ENCODE results near the gene TACSTD2.
"Not testable (repeated sequence)": the region's sequence is repeated elsewhere in the genome, so short reads cannot be mapped to it uniquely, and the experiment has no call there.

TACSTD2 gene

DNA sequence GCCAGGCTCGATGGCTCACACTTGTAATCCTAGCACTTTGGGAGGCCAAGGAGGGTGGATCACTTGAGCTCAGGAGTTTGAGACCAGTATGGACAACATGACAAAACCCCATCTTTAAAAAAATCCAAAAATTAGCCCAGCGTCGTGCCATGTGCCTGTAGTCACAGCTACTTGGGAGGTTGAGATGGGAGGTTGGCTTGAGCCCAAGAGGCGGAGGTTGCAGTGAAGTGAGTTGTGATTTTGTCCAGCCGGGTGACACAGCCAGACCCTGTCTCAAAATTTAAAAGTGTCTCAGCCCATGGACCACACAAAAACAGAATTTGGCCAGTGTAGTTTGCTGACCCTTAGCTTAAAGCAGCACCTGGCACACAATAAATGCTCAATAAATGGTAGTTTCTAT lies 11.3 kb upstream of the TACSTD2 start:
- DNase-seq = no peak
- intact Hi-C loops (cut with DNase I) = no loop called here

DNA sequence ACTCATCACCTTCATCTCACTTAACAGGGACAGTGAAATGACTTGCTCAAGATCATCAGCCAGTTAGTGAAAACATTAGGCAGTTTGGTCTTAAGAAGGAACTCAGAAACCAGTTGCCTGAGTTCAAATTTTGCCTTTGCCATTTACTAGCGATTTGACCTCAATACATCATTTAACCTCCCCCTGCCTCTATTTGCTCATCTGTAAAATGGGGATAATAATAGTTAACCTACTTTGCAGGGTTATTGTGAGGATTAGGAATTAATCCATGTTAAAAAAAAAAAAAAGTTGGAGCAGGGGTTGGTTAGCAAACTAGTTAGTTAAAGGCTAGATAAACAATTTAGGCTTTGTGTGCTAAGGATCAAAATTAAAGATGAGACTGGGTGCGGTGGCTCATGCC lies 10.6 kb upstream of the TACSTD2 start:
- intact Hi-C loops (cut with DNase I) = no loop called here
- DNase-seq = no peak

DNA sequence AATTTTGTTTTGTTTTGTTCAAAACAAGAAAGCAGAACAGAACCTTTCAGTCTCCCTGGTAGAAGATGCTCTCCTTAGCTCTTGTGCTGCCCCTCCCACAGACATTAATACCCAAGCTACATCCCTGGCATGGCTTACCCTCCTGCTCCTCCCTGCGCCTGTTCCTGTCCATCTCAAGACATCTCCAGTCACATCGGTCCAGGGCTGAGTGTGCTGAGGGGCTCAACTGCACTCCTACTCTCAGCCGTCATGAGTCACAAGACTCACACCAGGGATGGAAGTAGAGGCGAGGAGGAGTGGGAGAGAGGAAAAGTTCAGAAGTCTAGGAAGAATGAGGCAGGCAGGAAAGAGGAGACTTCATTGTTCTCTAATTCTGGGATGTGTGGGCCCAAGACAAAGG lies 9.2 kb upstream of the TACSTD2 start:
- no peak for DNase-seq

DNA sequence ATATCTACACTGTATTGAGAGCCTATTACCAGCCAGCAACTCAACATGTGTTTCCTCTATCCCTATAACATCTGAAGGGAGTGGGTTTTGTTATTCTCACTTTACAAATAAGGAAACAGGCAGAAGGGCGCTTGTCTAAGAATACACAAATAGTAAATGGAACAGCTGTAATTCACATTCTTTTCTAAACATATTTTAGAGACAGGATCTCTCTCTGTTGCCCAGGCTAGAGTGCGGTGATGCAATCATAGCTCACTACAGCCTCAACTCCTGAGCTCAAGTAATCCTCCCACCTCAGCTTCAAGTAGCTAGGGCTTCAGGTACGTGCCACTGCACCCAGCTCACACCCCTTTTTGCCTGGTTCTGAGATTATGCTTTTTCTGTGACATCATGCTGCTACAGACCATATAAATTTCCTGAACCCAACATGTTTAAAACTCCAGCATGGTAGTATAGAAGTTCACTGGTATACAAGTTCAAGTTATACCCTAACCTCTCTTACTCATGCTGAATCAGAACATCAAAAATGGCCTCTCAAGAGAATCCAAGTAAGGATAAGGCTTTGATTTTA lies 8.6 kb upstream of the TACSTD2 start:
- DNase-seq = no peak

More for the DNA sequence above, 9.2 kb upstream of the TACSTD2 start:
- intact Hi-C loops (cut with DNase I) = no loop called here

DNA sequence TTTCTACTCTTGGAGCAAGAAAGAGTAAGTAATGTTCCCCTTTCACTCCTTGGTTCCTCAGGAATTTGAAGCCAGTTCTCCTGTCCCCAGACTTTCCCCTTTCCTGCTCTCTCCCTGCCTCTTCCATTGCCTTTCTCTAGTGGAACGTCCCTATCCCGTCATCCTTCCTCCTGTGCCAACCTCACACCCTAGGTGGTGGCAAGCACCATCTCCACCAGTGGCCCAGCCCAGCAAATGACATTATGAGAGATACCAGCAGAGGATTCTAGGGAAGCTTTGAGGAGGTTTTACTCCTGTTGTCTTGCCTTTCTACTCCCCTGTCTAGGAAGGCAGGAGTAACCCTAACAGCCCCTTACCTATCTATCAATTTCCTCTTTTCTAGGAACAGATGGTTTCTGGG lies 8.1 kb upstream of the TACSTD2 start:
- no peak for DNase-seq
- intact Hi-C loops (cut with DNase I) = no loop called here

More for the DNA sequence above, 8.6 kb upstream of the TACSTD2 start:
- intact Hi-C loops (cut with DNase I) = no loop called here

DNA sequence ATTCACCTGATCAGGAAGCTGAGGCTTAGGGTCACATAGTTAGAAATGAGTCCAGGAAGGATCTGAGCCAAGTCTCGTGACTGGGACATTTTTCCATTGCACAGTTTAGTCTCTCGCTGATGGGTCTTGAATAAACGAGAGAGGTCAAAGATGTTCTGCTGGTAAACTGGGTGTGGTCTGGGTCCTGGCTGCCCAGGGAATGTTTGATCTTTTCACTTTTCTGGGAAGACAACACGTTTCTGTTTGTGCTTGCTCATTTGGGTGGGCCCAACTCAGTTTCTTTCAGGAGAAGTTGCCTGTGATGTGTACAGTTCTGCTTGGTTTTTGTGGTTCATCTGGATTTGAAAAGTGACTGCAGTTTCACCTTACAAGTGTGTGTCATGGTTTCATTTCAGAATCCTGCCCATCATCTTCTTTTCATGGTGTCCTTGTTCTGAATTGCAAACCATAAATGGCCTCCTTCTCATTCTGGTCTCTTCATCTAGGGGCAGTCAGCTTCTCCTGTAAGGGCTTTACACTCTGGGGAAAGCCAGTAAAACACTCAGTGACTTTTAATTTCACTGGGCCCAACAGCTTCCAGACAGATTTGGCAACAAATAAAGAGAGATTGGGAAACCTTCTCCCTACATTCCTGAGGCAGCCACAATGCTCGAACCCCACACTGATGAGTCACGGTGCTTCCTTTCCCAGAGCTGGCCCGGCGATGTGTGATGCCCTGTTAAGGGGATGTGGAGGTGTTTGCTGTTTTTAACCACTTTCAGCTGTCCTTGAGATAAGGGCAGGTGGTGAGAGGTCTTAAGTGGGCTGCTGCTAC lies 7.2 kb upstream of the TACSTD2 start:
- intact Hi-C loops (cut with DNase I) = no loop called here
- peak in 5 of 10 donors; percentile 17 to 88 (median 67) for DNase-seq

DNA sequence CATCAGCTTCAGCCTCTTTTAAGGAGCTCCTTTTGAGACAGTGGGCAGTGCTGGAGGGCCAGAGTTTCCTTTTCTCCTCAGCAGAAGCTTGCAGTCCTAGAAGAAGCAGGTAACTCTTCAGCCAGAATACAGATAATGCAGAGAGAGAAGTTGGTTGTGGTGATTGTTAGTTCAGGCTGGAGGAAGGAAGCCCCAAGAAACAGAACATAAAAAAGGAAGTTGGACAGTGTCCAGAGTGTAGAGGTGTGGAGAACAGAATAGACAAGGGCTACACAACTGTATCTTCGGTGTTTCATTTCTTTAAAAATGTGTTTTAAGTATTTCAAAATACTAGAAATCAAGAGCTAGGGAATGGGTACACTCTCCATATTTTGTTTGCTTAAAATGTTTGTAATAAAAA lies 6.4 kb upstream of the TACSTD2 start:
- intact Hi-C loops (cut with DNase I) = no loop called here
- no peak for DNase-seq

DNA sequence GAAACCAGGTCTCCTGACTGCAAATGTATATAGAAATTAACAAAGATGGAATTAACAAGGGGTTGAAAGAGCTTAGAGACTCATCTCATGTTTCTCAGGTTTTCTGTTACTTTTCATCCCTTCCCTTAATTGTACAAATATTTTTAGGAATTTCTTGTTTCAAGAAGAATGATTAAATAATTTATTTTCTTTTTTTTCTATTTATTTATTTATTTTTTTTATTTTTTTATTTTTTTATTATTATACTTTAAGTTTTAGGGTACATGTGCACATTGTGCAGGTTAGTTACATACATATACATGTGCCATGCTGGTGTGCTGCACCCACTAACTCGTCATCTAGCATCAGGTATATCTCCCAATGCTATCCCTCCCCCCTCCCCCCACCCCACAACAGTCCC lies 5.1 kb upstream of the TACSTD2 start:
- intact Hi-C loops (cut with DNase I); DNase-seq: not testable (repeated sequence)

DNA sequence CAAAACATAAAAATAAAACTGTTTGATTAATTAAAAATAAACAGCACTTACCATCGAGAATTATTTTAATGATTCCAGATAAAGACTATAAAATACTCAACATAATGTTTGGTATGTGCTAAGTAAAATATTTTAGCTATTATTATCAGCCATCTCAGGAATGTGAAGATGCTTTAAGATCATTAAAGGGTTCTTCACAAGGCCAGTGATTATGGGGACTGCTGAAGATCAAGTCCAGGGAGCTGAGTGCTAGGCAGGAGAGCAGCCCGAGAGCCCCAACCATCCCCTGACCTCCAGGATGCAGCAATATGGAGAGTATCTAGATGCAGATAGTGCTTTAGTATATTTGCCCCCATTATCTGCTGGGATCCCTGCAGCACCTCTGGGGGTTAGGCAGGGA lies 4.6 kb upstream of the TACSTD2 start:
- intact Hi-C loops (cut with DNase I) = no loop called here
- no peak for DNase-seq

DNA sequence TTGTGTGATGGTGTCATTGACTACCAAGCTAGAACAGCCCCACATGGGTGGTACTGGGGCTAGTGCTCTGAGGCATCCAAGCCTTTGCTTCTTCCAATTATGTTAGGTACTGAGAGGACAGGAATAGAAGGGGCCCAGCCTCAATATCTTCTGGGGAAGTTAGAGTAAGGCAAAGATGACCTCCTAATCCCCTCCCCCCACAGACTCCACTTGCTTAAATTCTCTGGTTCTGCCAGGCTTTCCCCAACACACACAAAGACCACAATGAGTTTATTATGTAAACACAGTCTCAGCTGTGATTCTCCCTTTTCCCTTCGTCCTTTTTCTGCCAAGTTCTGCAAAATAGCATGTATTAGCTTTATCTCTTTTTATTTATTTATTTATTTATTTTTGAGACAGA lies 3.1 kb upstream of the TACSTD2 start:
- intact Hi-C loops (cut with DNase I) = no loop called here
- DNase-seq = peak in 1 of 10 donors; percentile 29

DNA sequence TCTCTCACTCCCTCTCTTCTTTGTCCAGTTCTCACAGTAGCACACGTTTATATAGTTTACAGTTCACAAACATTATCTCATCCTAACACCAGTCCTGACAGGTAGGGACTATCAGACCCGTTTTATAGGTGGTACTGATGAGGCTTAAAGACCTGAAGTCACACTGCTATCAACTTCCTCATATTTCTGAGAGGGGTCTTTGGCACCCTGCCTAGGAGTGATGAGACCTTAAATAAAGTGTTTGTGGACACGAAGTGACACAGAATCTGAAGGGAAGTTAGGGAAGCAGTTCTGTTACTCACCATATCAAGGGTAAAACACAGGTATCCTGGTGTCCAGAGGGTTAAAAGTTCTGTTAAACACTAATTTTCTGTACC lies 590 bp upstream of the TACSTD2 start:
- DNase-seq = no peak
- intact Hi-C loops (cut with DNase I) = no loop called here

DNA sequence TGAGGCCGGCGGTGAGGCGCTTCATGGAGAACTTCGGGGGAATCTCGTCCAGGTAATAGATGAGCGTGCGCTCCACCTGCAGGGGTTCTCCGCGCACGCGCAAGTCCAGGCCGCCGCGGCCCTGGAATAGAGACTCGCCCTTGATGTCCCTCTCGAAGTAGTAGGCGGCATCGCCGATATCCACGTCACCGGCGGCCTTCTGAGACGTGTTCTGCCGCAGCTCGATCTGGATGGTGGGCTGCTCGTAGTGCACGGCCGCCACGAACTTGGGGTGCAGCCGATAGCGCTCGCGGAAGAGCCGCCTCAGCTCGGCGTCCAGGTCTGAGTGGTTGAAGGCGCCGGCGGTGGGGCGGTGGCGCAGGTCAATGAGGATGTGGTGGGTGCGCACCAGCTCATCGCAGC lies 726 bp downstream of the TACSTD2 start:
- intact Hi-C loops (cut with DNase I) = no loop called here
- peak in 3 of 10 donors; percentile 64 to 85 (median 70) for DNase-seq

DNA sequence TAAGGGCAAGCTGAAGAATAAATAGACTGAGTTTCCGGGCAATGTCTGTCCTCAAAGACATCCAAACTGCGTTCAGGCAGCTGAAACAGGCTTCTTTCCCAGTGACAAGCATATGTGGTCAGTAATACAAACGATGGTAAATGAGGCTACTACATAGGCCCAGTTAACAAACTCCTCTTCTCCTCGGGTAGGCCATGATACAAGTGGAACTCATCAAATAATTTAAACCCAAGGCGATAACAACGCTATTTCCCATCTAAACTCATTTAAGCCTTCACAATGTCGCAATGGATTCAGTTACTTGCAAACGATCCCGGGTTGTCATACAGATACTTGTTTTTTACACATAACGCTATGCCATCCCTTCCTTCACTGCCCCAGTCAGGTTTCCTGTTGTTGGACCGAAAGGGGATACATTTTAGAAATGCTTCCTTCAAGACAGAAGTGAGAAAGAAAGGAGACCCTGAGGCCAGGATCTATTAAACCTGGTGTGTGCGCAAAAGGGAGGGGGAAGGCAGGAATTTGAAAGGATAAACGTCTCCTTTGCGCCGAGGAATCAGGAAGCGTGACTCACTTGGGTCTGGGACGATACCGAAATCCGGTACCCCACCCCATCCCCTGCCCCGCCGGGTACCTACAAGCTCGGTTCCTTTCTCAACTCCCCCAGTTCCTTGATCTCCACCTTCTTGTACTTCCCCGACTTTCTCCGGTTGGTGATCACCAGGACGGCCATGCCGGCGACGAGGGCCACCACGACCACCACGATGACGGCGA lies 1.3 kb downstream of the TACSTD2 start:
- DNase-seq = no peak
- intact Hi-C loops (cut with DNase I) = no loop called here

DNA sequence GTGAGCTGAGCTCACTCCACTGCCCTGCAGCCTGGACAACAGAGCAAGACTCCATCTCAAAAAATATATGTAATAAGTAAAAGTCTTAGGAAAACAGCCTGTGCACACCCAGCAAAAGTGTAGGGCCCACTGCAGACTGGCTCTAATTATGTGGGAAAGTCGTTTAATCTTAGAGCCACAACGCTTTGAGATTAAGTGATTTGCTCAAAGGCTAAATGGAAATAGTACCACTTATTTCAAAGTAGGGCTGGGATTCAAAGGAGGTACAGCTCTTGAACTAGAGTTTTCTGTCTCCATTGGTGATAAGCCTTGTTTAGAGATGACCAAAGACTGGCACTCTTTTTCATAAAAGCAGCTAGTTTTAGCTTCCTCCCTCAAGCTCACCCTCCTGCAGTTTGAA lies 2.2 kb downstream of the TACSTD2 start:
- intact Hi-C loops (cut with DNase I) = no loop called here
- no peak for DNase-seq

DNA sequence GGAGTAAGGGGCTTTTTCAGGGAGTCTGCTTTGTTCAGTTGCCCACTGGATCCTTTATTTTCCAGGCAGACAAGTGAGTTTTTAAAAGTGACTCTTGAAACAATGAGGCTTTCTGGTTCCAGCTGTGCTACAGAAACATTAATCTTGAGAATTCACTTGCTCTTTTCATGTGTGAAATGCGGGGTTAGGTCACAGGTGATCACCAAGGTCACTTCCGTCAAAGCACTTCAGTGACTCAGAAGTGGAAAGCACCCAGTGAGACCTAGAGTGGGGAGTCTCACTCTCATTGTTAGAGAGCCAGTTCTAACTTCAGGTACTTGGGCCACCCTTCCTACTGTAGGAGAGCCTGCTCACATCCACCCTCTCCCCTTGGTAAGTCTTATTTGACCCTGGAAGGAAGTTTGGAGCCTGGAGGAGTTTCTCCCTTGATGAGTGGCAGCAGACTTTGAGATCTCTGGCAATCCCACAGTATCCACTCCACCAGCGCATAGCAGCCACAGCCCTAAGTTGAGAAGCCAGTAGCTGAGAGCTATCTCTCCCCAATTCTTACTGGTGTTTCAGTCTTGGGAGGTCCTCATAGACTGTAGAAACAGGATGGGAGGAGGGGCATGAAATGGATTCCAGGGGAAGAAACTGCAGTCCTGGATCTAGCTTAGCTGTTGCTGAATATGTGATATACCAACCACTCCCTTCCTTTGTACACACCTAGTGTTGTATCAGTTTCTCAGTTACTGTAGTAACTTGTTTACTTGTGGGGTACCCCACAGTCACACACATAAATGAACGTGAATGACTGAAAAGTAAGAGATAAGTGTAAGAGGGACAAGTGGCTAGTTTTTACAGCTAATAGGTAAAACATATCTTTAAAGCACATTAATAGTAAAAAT lies 3.1 kb downstream of the TACSTD2 start:
- intact Hi-C loops (cut with DNase I) = no loop called here
- DNase-seq = no peak

DNA sequence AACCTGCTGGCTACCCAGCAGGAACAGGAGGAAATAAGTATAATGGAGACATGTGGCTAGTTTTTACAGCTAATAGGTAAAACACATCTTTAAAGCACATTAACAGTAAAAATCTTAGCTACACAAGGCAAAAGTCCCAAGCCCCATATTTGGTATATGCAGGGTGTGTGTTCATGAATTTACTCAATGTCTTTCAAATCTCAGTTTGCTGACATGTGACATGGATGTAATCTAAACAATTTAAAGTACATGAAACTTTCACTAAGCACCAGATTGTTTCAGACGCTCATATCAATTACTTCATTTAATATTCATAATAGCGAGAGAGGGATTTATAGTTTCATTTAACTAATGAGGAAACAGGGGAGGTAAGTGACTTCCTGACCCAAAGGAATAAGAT lies 3.9 kb downstream of the TACSTD2 start:
- intact Hi-C loops (cut with DNase I) = no loop called here
- no peak for DNase-seq

DNA sequence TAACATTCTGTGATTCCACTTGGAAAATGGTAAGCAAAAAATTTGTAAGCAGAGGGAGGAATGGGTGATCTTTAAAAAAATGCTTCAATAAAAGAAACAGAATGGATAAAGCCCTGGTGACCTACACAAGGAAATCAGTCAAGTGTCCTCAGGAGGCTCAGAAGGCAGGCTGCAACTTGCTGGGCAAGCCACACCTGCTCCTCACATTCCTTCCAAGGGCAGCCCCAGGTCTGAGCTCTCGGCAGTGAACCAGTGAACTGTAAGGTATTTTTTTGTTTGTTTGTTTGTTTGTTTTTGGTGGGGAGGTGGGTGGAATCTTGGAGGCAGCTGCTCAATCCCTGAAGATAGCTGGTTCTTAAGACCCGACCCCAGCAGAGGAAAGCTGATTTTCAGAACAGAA lies 4.4 kb downstream of the TACSTD2 start:
- no peak for DNase-seq
- intact Hi-C loops (cut with DNase I) = no loop called here

DNA sequence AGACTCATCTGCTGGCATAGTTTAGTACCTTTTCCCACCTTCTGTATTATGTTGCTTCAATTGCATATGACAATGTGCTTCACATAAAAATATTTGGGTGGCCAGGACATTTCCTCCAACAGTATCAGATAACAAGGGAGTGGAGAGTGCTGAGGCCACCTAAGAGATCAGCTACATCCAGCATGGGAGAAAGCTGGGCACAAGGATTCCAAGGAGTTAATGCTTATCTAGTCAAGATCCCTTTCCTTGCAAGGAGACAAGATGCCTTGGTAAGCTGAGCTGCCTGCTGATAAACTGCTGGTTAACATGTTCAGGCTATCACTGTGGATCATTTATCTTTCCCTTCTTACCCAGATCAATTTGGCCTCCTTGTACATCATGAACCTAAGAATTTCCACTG lies 5.4 kb downstream of the TACSTD2 start:
- no peak for DNase-seq
- intact Hi-C loops (cut with DNase I) = no loop called here

DNA sequence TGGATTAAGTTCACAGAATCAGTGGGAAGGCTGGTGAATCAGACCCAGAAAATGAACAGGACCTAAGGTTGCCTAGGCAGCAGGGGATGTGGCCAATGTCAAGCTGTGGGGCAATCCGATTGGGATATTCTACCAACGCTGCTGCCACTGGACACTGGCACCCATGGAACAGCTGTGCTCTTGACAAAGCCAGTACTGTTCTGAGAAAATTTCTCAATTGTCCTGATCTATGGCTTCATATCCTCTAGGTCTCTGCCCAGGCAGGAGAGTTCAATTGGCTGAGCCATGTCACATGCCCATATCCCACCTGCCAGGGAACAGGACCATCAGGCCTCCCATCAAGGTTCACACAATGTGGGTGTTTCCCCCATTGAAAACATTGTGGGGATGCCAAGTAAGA lies 6.2 kb downstream of the TACSTD2 start:
- intact Hi-C loops (cut with DNase I) = no loop called here
- DNase-seq = peak in 2 of 10 donors; percentile 60 to 87

DNA sequence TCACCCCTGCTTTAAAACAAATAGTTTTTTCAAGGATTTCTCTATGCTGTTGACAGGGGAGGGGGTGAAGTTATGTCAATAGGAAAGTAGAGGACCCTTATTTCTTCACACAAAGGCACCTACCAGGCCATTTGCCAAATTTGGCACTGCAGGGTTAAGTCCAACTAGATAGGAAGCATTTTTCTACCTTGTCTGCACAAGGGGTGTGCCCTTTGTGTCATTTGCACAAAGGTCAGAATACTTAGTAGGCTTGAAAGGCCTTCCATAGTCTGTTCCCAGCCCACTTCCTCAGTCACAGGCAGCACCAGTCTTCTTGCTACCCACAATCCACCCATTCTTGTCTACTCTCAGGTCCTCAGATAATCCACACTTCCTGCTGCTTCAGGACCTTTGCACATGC lies 7.0 kb downstream of the TACSTD2 start:
- DNase-seq = no peak
- intact Hi-C loops (cut with DNase I) = no loop called here

DNA sequence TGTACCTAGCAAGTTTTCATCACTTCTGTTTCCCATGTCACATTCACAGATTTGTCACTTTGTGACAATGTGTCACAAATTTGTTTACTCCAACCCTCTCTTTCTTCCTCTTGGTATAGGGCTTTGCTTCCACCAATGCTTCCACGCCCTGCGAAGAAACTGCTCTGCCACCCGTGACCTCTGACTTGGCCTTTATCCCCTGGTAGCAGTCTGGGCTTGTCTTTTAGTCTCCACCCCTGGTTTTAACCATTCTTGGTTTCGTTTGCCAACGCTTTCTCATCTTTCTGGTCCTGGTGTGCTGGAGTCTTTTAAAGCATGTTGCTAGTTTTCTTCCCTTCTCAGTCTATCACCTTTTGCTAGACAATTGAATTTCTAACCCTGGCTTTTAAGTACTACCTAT lies 8.1 kb downstream of the TACSTD2 start:
- no peak for DNase-seq
- intact Hi-C loops (cut with DNase I) = no loop called here

All from posterior cingulate gyrus (tissue), 11 donors.